GM04503 (cell line): Measurements from ENCODE around the gene TRIM2.

ENCODE experiments used
- DNase-seq: peaks from one replicate; pipeline ENCODE4 v3.0.0-alpha.2; 2012; ENCODE audit warnings: low read depth

TRIM2 gene

DNA sequence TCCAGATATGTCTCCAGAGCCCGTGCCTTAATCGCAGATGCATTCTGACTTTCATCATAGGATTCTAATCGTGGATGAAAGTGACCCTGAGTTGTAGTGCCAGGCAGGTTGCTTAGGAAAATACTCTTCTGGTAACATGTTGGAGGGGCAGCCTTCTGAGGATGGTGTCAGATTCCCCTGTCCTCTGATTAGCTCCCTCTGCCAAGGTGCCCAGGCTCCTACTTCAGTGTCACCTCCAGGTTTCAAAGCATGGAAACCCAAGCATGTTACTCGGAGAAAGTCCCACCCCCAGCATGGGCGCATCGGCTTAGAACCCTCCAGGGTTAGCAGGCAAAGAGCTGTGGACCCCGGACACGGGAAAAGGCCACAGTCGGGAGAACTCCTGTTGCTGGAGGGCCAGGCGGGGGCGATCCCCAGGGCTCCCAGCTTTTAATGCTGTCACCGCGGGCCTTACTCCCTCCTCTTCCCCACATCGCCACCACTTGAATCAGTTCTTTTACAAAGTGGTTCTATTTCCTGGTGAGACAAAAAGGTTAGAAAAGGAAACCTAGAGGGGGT, 44.5 kb downstream of the TRIM2 start:
- DNase-seq, result no peak

DNA sequence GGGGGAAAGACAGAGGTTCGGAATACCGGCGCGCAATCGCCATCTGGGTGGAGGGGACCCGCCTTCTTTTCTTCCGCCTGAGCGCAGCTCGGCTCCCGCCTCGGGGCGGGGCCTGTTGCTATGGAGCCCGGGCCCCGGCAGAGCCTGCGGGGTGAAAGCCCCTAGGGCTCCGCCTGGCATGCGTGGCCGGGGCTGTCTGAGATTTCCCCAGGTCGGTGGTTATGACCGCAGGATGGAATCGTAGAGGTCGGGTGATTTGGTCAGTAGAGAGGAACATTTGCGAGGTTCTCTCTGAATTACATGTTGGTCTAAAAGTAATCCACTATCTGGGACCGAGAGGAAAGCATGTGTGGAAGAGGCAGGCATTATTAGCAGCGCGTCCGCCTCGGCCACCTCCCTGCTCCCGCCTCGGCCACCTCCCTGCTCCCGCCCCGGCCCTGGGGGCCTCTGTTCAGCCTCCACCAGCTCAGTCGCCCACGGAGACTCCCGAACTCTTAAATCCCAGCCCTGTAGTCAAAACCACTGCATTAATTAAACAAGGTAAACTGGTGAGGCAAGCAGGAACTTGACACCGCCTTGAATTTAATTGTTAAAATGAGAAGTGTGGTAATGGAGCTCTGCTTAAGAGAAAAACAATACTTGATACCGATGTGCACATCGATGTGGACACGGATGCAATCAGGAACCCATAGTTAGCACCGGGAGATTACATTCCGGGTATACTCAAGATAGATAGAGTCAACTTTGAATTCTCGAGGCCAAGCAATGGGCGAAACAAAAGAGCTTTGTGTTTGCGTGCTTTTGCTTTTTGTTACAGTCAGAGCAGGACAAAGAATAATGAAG, 45.2 kb downstream of the TRIM2 start:
- no peak for DNase-seq

DNA sequence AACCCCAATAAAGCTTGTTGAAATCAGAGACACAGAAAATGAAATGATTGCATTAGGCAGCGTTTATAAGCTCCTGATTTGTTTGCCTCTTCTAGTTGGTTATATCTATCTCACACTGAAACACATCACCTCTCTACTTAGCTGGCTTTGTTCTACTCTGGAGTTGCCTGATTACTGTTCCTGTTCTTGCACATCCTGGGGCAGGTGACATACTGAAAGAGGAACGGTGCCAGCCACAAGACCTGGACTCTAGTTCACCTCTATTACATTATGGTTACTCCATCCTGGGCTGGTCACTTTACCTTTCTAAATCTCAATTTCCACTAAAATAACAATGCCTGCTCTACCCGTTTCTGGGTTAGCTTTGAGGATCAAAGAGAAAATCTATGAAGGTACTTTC, 47.9 kb downstream of the TRIM2 start:
- no peak for DNase-seq

DNA sequence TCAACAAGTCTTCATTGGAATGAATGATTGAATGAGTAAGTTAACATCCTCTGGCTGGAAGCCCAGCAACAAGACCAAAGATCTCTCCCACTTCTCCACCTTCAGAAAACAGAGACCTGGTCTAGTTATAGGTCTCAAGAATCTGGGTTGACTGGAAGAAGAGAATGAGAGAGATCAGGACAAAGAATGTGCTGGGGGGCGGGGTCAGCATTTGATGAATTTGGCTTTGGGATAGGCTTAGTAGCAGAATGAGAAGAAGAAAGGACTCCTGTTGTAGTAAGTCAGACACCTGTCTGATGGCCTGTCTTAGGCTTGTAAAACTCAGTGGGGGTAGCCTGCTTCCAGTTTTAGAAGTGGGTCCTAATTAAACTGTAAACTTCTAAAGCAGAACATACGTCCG, 51.0 kb downstream of the TRIM2 start:
- DNase-seq, result no peak

DNA sequence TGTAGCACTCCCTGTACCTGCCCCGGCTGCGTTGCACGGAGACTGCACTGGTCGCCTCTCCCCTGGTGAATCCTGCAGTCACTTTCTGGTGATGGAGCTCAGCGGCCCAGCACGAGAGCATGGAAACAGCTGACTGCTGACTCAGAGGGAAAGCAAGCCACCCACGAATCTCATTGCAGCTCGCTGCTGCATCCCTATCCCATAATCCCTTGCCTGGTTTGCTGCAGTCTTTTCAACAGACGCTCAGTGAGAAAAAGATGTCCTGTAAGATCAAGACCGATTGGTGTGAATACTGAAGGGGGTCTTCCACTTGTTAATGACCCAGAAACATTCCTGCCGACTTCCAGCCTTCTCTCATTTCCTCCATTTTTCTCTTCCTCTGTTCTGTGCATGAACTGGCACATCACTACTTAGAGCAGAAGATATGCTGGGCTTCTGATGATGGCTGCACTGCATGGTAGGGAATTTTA, 52.9 kb downstream of the TRIM2 start:
- no peak for DNase-seq

DNA sequence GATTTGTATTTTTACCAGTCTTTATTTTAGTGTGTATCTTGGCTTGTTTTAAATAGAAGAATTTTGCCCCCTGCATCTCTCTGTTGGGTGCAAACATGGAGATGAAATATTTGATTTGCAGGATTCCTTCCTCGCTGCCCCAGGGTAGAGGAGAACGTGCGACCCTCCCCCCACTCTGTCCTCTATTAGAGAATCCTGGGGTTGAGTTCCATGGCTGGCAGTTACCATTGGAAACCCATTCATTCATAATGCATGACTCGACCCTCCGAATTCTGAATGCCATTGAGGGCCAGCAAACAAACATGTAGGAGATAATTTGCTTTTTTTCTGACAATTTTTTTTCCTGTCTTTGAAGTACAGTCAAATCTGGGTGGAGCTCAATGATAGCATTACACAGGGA, 53.7 kb downstream of the TRIM2 start:
- no peak for DNase-seq

DNA sequence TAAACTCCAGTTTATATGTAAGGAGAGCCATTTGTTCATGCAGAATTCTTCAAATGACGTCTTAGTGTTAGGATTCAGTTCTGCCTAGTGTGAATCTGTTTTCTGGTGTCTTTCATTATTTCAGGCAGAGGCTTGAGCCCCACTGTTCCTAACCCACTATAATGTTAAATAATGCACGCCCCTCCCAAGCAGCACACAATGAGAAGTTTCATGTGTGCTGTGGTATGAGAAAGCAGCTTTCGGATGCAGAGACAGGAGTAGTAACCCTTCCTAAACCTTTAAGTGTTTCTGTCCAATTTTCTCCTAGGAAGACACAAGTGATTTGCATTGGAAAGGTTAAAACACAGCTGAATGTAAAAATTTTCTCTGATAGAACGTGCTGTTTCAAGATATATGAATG, 54.5 kb downstream of the TRIM2 start:
- DNase-seq, result no peak

DNA sequence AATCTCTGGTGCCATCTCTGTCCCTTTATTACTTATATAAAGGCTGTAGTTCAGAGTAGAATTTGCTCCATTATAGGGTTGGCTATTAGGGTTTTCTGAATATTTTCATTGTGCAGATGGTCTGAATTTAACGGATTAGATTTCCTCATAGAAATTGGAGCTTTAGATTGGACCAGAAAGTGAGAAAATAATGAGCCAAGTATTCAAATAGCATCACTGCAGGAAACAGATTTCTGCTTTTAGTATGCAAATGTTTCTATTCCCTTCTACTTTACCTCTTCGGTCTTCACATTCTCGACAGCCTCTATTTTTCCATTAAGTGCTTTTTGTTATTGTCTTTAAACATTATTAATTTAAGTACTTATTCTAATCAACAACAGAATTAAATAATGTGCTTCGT, 55.4 kb downstream of the TRIM2 start:
- DNase-seq, result no peak

DNA sequence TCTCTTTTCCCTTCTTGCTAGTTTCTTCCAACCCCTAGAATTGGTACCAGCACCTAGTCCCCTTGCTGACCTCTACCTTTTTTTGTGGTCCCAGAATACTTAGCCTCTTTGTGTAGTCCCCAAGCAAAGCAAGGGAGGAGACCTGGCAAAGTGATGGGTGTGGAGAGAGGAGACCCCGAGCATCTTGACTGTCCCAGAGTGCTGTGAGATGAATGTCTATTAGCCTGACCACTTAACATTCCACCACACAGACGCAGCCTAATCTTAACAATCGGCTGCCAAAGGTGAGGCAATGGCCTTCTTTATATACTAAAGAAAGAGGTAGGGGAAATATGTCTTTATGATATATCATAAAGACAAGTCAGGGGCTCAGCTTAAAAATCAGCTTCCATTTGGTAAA, 55.9 kb downstream of the TRIM2 start:
- no peak for DNase-seq

DNA sequence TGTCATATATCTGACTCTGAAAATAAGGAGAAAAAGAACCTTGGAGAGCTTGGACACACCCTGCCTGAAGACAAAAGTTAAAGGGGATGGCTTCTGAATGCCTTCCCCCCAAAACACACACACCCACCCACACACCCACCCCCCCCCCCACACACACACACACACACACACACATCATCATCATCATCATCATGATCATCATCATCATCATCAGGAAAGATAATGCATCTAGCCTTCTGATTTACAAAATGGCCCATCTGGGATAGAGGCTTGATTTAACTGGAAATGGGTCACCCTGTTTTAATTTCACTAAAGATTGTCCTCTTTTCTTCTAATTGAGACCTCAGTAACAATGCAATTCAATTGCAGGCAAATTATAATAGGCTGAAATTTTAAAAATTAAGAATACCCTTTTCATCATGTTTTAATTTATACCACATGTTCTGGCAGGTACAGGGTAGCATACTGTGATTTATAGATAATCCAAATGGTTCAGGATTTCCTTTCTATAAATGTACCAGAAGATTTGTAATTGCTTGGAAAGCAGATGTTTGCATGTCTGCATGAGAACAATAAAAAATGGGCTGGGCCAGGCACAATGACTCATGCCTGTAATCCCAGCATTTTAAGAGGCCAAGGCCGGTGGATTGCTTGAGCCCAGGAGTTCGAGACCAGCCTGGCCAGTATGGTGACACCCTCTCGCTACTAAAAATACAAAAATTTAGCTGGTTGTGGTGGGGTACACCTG, 56.5 kb downstream of the TRIM2 start:
- no peak for DNase-seq

DNA sequence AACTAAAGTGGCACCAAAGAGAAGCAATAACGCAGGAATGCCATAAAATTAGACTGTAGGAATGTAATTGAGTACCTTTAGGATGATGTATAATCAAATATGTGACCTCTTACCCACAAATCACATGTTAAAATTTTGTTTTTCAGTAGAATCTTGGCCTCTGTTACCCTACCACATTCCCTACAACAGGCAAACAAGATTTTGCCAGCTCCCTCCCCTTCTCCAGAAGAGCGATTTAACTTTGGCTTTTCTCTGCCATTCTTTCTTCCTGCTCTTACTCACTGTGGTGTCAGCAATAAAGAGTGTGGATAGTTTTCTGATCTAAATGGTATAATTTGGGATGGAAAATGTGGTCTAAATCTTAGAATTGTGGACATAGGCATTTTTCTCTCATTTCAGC, 57.2 kb downstream of the TRIM2 start:
- no peak for DNase-seq

DNA sequence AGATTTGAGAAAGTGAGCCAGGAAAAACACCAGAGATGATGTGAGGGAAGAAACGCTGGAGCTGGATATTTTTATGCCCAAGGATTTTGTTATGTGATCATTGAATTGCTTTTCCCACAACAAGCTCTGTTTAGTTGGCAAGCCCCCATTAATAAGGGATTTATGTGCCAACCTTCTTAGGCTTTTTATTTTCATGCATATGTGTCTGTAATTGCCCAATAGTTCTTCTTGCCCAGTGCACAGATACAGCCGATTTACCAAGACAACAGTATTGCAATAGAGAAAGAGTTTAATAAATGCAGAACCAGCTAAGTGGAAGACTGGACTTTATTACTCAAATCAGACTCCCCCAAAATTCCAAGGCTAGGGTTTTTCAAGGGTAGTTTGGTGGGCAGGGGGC, 57.7 kb downstream of the TRIM2 start:
- no peak for DNase-seq

DNA sequence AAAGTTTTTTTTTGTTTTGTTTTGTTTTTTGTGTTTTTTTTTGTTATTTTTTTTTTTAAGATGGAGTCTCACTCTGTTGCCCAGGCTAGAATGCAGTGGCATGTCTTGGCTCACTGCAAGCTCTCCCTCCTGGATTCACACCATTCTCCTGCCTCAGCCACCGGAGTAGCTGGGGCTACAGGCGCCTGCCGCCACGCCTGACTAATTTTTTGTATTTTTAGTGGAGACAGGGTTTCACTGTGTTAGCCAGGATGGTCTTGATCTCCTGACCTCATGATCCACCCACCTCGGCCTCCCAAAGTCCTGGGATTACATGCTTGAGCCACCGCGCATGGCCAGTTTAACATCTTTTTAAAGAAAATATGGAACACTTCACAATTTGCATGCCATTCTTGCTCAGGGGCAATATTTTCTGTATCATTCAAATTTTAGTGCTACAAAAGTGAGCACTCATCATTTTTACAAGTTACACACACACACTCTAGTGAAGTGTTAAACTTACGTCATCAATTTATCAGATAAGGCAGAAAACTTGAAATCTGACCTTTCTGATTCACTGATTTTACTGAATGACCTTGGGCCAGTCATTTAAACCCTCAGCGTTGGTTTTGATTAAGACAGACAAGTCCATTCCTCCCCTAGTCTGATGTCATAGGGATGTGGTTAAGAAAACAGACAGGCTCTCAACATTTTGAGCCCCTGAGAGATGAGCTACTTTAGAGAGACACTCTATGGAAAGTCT, 61.2 kb downstream of the TRIM2 start:
- no peak for DNase-seq

DNA sequence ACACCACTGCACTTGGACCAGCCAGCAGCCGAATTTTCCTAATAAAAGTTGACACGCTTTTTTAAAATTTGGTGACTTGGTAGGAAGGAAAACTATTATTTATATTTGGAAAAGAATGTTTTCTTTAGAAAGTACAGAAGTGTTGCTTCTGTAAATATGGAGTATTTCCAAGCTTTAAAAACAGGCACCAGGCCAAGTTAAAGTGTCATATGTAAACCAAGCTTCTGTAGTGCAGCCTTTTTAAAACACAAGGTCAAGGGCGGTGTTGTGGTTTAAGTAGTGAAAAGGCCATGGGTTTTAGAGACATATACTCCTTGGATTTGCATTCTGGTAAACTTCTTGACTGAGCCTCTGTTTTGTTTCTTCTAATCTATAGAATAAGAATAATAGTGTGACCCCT, 62.7 kb downstream of the TRIM2 start:
- DNase-seq, result no peak

DNA sequence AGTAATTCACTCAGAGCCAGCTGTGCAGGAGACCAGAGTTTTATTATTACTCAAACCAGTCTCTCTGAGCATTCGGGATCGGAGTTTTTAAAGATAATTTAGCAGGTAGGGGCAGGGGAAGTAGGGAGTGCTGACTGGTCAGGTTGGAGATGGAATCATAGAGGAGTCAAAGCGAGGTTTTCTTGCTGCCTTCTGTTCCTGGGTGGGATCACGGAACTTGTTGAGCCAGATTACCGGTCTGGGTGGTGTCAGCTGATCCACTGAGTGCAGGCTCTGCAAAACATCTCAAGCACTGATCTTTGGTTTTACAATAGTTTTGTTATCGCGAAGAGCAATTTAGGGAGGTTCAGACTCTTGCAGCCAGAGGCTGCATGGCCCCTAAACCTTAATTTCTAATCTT, 63.6 kb downstream of the TRIM2 start:
- DNase-seq, result no peak

DNA sequence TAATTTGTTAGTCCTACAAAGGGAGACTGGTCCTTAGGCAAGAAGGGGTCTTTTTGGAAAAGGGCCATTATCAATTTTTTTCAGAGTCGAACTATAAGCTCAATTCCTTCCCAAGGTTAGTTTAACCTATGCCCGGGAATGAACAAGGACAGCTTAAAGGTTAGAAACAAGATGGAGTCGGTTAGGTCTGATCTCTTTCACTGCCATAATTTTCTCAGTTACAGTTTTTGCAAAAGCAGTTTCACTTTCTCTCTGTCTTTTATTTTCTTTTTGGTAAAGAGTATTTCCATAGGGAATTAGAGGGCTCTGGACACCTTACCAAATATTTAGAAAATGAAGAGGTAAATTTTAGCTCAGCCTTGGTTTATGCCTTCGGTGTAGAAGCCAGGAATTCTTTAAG, 64.1 kb downstream of the TRIM2 start:
- DNase-seq, result no peak

DNA sequence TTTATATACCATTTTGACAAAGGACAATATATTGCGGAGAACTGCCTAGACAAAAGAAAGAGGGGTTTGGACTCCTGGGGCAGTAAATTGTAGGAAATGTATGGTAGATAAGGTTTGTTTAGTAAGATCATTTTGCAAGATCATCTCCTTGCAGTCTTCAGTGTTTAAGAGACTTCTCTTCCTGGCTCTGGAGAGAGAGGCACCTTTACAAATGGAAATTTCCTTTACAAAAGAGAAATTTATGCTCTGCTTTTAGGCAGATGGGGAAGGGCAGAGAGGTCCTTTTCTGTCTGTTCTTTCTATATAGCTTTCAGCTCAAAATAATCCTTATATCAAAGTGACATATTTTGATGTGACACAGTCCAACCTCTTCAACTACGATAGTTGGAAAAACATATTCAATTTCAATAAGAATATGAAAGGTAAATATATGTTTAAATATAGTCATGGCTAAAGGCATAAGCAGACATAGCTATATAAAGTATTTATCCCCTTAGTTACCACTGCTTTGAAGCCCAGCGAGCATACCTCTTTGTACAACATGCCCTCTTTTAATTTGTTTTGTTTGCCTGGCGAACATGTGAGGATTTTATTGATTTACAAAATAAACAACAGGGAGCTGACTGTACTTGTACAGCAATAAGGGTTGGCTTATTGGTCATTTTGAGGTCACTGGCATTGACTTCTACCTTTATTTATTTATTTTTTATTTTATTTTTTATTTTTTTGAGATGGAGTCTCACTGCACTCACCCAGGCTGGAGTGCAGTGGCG, 65.2 kb downstream of the TRIM2 start:
- DNase-seq, result no peak

DNA sequence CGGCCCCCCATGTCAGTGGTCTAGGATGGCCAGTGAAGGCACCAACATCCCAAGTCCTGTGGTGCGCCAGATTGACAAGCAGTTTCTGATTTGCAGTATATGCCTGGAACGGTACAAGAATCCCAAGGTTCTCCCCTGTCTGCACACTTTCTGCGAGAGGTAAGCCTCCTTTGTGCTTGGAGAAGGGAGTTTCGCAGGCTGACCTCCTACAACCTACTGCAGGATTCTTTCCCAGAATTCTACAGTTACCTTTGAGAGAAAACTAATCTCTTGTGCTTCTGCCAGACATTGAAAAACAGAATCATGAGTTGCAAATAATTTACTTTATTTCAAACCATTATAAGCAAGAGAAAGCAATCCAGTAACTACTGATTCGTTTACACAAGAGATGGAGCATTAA, 66.1 kb downstream of the TRIM2 start:
- DNase-seq, result no peak

DNA sequence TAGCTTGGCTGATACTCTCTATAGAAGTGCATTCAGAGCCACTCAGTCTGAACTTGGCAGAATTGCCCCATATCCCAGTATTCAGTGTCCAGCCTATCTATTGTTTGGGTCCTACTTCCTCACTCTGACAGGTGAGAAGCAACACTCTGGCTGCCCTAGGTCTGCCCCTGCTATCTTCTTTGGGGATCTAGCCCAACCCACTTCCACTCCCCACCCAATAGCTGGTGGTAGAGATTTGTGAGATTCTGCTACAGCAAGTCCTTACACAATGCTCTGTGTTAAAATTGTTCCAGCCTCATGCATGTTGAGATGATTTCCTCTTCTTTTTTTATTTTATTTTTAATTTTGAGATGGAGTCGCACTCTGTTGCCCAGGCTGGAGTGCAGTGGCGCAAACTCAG, 67.6 kb downstream of the TRIM2 start:
- no peak for DNase-seq

DNA sequence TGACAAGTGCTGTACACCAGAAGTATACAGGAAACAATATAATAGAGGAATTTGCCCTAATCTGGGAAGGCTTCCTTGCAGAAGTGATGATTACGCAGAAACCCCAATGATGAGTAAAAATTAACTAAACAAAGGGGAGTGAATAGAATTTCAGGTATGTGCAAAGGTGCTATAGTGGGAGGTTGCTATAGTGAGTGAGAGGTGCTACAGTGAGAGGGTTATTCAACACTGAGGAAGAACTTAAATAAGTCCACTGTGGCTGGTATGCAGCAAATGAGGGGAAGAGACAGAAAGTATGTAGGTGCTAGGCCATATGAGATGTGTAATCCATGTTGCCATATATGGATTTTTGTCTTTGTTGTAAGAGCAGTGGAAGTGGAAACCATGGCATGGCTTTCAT, 69.5 kb downstream of the TRIM2 start:
- no peak for DNase-seq

DNA sequence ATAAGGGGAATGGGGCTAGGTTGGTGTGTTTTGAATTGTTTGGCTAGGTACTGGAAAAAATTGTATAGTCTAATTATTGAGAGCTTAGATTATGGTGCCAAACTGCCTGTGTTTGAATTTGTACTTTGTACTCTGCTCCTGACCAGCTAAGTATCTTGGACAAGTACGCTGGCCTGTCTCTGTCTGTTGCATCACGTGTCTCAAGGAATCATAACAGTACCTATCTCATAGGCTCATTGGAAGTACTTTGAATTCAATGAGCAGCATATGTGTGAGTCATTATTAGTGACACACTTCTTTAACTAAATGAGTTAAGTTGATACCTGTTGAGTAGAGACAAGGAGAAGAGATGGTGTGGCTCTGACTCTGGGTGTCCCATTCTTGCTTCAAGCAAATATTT, 70.7 kb downstream of the TRIM2 start:
- no peak for DNase-seq
